ENCODE measurements around the gene EDEM3. TPM values are rescaled to one million over a fixed set of nuclear protein-coding genes. Genes with fewer than 3 reads are reported as not detected.
A peak's percentile ranks its signal among the peaks of the same experiment; 100 is the strongest.
"Not testable (repeated sequence)": the region's sequence is repeated elsewhere in the genome, so short reads cannot be mapped to it uniquely, and the experiment has no call there.

EDEM3 gene
- total RNA-seq, 1 experiment from 2014 or later, result 23.7 TPM

DNA sequence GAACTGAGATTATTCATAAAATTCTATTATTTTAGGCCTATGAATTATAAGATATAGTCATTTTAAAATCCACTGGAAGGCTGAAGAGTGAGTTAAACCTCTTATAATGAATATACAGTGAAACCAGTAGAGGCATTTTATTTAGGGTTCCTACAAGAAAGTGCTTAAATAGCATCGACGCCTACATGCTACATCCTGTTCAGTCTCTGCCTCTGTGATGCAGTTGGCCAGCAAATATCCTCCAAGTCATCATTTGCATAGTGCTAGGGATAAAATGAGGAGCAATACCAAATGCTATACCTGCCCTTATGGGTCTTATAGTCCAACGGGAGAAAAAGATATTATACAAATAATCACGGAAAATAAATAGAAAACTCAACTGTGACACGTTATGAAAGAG lies 59.6 kb downstream of the EDEM3 start:
- no peak for DNase-seq (ENCODE audit: low read depth, low spot score)
- in situ Hi-C loops (cut with HindIII; ENCODE audit: low pct_unique_long_range_greater_than_20kb, low sequenced_read_pairs), result no loop called here

DNA sequence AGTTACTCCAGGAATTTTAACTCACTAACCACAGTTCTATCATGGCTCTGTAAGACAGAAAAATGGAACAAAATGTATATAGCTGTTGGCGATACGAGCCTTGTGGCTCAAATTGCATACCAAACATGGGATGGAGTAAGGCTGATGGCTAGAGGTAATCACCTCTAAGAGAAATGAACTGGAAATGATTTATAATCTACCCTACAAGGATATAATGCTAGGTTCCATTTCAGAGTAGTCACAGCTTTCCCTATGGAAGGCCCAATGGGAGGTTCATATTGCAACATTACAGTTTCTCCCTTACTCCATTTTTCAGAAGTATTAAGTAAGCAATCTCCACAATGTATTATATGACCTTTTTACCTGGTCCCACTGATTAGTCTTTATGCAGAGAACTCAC lies 61.6 kb downstream of the EDEM3 start:
- in situ Hi-C loops (cut with HindIII; ENCODE audit: low pct_unique_long_range_greater_than_20kb, low sequenced_read_pairs), result no loop called here
- DNase-seq (ENCODE audit: low read depth, low spot score), result no peak

DNA sequence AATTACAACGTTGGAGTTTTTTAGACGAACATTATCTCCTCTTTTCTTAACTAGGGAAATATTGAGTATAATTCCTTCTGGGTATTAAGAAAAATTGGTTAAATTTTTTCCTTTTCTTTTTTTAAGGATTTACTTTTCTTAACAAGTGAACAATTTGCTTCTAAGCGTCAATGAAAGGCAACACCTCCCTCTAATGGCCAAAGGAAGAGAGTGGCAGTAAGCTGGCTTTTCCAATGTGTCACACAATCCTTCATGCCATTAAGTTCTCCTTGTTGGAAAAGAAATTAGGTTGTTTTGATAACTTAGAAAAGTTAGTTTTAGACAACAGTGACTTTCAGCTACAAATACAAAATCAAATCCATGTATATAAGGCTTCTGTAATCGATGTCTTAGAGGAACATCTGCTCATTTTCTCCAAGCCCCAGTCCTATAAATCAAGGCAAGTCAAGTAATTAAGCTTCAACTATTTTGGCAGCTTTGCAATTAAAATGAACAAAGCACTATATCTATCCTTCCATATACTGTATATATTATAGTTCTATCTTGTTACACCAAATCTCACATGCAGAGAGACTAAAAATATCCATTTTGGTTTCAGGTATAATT lies 62.8 kb downstream of the EDEM3 start:
- in situ Hi-C loops (cut with HindIII; ENCODE audit: low pct_unique_long_range_greater_than_20kb, low sequenced_read_pairs), result no loop called here

DNA sequence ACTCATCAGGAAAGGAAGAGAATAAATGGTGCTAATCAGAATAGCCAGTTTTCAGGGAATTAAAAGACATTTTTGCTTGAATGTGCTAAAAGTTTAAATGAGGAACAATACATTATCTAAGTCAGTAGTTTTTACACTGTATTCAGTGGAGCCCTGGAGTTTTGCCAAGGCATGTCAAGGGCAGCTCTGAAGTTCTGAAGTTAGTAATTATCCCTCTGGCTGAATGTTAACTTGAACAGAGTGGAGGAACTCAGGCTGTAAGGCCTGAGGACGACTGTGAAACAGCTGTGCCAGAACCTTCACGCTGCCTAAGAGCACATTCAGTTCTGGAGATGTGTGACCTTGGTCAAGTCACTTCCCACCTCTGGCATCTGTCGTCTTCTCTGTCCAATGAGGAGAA lies 68.1 kb downstream of the EDEM3 start:
- in situ Hi-C loops (cut with HindIII; ENCODE audit: low pct_unique_long_range_greater_than_20kb, low sequenced_read_pairs), result no loop called here
- no peak for DNase-seq (ENCODE audit: low read depth, low spot score)

More for the DNA sequence above, 62.8 kb downstream of the EDEM3 start:
- DNase-seq (ENCODE audit: low read depth, low spot score), result peak; percentile 65

DNA sequence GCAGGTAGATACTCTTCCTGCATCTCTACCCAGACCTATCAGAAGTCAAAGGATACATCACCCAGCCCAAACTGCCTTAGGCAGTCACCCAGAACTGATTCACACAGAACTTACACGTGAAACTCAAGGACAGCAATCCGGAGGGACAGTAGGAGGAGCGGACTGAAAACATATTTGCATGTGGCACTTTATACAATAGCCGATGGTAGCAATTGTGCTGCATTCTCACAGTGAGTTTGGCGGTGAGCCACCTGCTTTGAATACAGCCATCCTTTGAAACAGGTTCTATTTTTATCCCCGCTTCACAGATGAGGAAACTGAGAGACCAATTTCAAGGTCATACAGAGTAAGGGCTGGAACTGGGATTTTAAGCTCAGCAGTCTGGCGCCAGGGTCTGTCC lies 69.5 kb downstream of the EDEM3 start:
- DNase-seq (ENCODE audit: low read depth, low spot score), result no peak
- in situ Hi-C loops (cut with HindIII; ENCODE audit: low pct_unique_long_range_greater_than_20kb, low sequenced_read_pairs), result no loop called here

DNA sequence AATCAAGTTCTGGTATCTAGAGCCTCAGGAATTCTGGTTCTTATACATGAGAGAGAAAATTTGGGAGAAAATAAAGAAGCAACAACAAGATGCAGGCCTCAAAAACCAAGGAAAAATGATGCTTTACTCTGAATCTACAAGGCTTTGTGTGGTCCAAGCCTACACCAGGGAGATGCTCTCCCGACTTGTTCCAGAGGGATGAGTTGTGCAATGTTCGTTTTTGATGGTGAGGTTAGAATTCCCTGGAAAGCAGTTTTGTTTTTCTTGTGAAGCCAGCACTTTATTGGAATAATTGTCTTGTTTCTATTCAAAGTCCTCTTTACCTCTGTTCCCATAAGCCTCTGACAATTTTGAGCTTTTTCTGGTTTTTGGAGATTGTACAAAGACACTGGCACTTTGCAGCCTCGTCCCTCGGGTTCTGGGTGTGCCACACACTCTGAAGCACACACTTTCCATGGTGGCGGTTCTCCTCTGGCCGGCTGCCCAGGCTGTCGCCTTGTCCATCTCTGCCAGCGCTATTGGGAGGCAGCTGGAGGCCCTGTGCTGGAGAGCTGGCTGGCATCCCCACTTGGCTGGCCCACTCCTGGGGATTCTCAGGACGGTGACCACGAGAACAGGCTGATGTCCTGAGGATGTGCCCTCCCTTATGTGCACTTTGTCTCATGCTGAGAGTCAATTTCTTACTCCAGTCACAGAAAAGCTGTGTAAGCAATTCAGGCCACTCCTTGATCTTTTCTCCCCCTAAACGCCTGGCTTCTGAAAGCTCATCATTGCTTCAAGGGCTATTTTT lies 70.2 kb downstream of the EDEM3 start:
- no peak for DNase-seq (ENCODE audit: low read depth, low spot score)

DNA sequence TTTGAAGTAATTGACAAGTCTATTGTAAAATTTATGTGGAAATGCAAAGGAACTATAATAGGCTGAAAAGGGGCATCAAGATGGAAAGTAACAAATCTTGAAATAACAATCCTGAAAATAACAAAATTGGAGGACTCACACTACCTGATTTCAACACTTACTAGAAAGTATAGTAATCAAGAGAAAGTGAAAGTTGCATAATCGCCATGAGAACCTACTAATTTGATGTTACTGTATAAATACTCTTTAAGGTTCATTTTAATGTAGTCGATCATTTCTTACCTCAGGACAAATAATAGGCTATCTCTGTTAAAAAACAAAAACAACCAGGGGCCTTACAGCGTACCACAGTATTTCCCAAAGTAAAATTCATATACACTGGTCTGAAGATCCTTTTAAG lies 71.7 kb downstream of the EDEM3 start:
- in situ Hi-C loops (cut with HindIII; ENCODE audit: low pct_unique_long_range_greater_than_20kb, low sequenced_read_pairs), result no loop called here
- DNase-seq (ENCODE audit: low read depth, low spot score), result no peak

More for the DNA sequence above, 70.2 kb downstream of the EDEM3 start:
- in situ Hi-C loops (cut with HindIII; ENCODE audit: low pct_unique_long_range_greater_than_20kb, low sequenced_read_pairs), result no loop called here

DNA sequence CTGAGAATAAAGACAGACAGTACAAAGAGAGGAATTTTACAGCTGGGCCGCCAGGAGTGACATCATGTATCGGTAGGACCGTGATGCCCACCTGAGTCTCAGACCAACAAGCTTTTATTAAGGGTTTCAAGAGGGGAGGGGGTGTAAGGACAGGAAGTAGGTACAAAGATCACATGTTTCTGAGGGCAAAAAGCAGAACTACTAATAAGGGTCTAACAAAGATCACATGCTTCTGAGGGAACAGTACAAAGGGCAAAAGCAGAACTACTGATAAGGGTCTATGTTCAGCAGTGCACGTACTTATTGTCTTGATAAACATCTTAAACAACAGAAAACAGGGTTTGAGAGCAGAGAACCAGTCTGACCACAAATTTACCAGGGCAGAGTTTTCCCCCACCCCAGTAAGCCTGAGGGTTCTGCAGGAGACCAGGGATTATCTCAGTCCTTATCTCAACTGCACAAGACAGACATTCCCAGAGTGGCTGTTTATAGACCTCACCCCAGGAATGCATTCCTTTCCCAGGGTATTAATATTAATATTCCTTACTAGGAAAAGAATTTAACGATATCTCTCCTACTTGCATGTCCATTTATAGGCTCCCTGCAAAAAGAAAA lies 73.9 kb downstream of the EDEM3 start:
- in situ Hi-C loops (cut with HindIII; ENCODE audit: low pct_unique_long_range_greater_than_20kb, low sequenced_read_pairs); DNase-seq (ENCODE audit: low read depth, low spot score): not testable (repeated sequence)

DNA sequence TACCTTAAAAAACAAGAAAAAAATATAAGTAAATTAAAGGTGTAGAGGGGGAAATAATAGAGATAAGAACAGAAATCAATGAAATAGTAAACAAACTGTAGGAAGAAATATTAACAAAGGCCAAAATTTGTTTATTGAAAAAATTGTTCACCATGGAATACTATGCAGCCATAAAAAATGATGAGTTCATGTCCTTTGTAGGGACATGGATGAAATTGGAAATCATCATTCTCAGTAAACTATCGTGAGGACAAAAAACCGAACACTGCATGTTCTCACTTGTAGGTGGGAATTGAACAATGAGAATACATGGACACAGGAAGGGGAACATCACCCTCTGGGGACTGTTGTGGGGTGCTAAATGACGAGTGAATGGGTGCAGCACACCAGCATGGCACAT lies 75.2 kb downstream of the EDEM3 start:
- DNase-seq (ENCODE audit: low read depth, low spot score); in situ Hi-C loops (cut with HindIII; ENCODE audit: low pct_unique_long_range_greater_than_20kb, low sequenced_read_pairs): not testable (repeated sequence)

DNA sequence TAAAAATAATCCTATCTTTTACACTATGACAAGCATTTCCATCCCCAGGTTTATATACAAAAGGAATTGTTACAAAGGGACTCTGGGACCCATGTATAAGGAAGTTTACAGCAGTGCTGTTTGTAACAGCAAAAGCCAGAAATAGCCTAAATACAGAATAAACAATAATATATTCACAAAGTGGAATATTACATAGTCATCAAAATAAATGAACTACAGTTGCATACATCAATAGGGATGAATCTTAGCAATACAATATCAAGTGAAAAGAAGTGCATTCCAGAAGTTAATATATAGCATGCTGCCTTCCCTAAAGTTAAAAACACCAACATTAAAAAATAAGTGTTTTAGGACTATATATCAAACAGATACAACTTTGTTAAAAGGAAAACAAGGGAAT lies 77.3 kb downstream of the EDEM3 start:
- in situ Hi-C loops (cut with HindIII; ENCODE audit: low pct_unique_long_range_greater_than_20kb, low sequenced_read_pairs), result no loop called here
- DNase-seq (ENCODE audit: low read depth, low spot score), result no peak

DNA sequence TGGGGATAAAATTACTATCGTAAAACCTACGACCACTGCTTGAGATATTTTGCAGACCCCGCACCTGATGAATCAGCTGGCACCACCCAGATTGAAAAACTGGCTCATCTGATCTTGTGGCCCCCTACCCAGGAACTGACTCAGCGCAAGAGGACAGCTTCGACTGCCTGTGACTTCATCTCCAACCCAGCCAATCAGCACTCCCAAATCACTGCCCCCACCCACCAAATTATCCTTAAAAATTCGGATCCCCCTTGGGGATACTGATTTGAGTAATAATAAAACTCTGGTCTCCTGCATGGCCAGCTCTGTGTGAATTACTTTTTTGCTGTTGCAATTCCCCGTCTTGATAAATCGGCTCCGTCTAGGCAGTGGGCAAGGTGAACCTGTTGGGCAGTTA lies 81.4 kb downstream of the EDEM3 start:
- no peak for DNase-seq (ENCODE audit: low read depth, low spot score)
- in situ Hi-C loops (cut with HindIII; ENCODE audit: low pct_unique_long_range_greater_than_20kb, low sequenced_read_pairs), result no loop called here

DNA sequence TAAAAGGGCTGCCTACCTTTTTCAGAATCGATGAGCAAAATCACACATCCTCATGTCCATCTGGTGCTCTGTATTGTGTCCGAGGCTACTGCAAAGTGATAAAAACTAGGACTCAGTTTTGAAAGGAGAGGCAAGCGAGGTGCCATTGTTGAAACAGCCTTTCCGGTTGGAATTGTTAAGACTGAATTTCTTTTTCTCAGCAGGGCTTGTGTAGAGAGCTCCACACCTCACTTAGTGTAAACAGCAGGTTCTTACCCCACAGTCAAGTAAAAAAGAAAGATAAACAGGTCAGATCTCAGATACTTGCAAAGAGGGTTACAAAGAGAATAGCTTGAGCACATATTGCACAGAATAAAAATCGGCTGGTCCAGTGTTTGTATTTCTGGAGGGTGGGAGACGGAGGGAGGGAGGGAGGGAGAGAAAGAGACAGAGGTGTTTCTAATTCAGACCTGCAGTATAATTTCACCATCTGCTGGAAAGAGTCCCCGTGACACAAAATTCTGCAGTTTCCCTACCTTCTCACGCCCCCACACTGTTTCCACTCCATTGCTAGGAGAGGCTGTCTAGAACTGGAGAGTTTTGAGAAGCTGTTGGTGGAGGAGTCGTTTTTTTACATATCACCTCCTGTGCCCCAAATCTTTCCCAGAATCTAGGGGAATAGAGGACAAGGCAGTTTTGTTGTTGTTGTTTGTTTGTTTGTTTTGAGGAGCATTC lies 82.5 kb downstream of the EDEM3 start:
- no peak for DNase-seq (ENCODE audit: low read depth, low spot score)
- in situ Hi-C loops (cut with HindIII; ENCODE audit: low pct_unique_long_range_greater_than_20kb, low sequenced_read_pairs), result no loop called here

DNA sequence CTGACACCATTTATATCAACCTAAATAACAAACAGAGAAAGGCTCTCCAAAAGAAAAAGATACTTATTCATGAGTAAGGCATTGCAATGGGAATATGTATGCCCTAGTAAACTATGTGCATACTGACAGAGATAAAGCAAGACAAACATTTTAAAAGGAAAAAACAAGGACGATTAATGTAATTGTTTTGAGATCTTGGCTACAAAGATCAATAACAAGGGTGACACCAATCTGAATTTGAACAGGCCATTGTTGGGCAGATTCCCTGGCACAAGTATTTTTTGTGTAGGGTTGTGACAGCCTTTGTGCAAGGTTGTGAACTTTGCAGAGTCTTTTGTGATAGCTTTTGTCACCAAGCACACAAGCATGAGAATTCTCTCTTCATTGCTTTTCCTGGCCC lies 85.3 kb downstream of the EDEM3 start:
- no peak for DNase-seq (ENCODE audit: low read depth, low spot score)
- in situ Hi-C loops (cut with HindIII; ENCODE audit: low pct_unique_long_range_greater_than_20kb, low sequenced_read_pairs), result no loop called here

DNA sequence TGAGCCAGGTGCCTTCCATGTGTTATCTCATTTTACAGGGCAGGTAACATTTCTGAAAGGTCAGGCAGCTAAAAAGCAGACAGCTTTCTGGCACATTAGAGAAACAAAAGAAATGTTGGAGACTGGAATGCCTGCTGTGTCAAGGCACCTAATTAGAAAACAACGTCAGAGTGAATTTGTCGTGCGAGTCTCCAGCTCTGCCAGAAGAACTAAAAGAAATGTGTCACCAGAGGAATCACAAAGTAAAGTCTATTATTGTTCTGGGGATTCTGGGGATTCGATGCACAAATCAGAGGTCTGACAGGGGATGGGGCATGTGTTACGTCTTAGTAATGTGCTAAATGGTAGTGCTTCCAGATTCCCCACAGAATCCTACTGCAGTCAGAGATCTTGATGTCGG lies 89.3 kb downstream of the EDEM3 start:
- no peak for DNase-seq (ENCODE audit: low read depth, low spot score)
- in situ Hi-C loops (cut with HindIII; ENCODE audit: low pct_unique_long_range_greater_than_20kb, low sequenced_read_pairs), result no loop called here

DNA sequence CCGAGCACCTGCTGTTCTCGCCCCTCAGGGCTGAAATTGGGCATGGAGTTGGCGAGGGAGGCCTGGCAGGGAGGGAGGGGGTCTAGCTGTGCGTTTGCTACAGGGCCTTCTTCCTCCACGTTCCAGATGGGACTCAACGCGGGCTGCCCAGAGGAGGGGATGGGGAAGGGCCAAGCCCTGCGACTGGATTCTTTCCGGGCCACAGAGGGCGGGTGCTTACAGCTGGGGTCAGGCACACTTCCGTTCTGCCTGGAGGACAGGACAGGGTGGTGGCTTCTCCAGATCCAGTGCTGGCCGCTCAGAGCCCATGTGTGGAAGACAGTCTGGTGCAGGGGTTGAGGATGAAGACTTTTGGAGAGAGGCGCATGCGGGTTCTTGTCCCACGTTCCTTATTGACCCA lies 90.0 kb downstream of the EDEM3 start:
- no peak for DNase-seq (ENCODE audit: low read depth, low spot score)
- in situ Hi-C loops (cut with HindIII; ENCODE audit: low pct_unique_long_range_greater_than_20kb, low sequenced_read_pairs), result no loop called here

DNA sequence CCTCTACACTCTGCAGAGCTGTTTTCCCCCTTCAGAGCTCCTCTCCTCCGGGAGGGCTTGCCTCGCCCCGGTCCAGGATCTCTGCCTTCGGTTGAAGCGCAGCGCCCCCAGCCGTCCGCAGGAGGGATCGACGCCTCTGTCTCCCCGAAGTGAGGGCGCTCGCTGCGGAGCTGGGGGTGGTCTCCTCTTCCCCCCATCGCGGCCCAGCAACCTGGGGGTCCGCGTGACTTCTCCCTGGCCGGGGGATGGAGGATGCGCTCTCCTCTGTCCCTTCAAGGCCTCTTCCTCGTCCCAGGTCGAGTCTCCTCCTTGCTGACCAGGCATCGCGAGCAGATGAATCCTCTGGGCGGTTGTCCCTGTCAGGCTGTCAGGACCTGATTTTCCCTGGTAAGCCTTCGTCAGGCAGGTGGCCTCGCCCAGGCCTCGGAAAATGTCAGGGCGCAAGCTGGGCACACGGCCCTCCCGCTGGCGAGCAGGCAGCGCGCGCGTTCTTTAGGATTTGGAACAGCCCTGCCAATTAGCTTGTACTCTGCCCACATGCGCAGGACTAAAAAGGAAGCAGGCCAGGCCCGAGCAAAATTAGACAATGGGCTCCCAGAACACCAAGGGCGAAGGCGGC lies 90.5 kb downstream of the EDEM3 start:
- in situ Hi-C loops (cut with HindIII; ENCODE audit: low pct_unique_long_range_greater_than_20kb, low sequenced_read_pairs), result no loop called here
- DNase-seq (ENCODE audit: low read depth, low spot score), result peak; percentile 76

DNA sequence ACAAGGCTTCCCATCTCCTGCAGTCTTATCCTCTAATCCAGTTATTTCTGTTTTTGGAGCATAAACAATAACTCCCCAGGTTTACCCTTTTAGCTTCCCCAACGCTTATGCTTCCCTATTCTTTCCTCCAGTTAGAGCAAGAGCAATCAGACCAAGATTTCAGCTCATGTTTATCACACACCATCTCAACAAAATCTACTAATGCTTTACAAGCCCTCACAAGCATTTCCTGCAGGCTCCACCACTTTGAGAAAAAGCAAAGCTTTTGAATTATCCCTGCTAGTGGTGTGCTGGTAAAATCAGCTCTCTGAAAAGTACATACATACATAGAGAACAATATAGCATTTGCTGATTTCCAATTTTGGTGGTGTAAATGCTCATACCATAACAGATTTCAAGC lies 92.9 kb downstream of the EDEM3 start:
- DNase-seq (ENCODE audit: low read depth, low spot score), result no peak
- in situ Hi-C loops (cut with HindIII; ENCODE audit: low pct_unique_long_range_greater_than_20kb, low sequenced_read_pairs), result no loop called here

All from SK-MEL-5 (cell line).